Transverse colon (tissue), 4 donors: ENCODE results near the gene SIAE. TPM values are rescaled to one million over a fixed set of nuclear protein-coding genes. Genes with fewer than 3 reads are reported as not detected.

Experiments used
- DNase-seq: peaks from one replicate; pipeline ENCODE4 v3.0.0-alpha.2; 2019
- H3K27ac ChIP-seq, 4 donors: fragments of 200-600 bp; sonication (generic); 2 replicates each; pipeline ENCODE4 v1.5.1; 2016 to 2018; ENCODE audit warnings: inconsistent platforms in 4 of 4
- H3K27me3 ChIP-seq: fragments of 200-600 bp; sonication (generic); 2 replicates; pipeline ENCODE4 v1.5.1; 2017; ENCODE audit warnings: inconsistent platforms
- H3K36me3 ChIP-seq, 4 donors: fragments of 200-600 bp; sonication (generic); 2 replicates each; pipeline ENCODE4 v1.5.1; 2017 to 2019; ENCODE audit warnings: inconsistent platforms in 4 of 4
- H3K4me1 ChIP-seq, 4 donors: fragments of 200-600 bp; sonication (generic); 2 replicates each; pipeline ENCODE4 v1.5.1; 2017 to 2020; ENCODE audit warnings: inconsistent platforms in 4 of 4
- H3K4me3 ChIP-seq, 4 donors: fragments of 200-600 bp; sonication (generic); 1 replicate in 1 of 4; 2 replicates in 3 of 4; pipeline versions ENCODE4 v1.5.1 to v1.6.1; 2017 to 2019; ENCODE audit warnings: inconsistent platforms in 4 of 4
- H3K9me3 ChIP-seq, 2 donors: fragments of 200-600 bp; sonication (generic); 2 replicates each; pipeline ENCODE4 v1.5.1; 2017 to 2019; ENCODE audit warnings: inconsistent platforms in 2 of 2
- EP300 ChIP-seq: sonication (generic); formaldehyde crosslinking; IDR thresholded peaks from one replicate; pipeline ENCODE4 v1.6.1; 2017; ENCODE audit warnings: antibody characterized with exemption, low read depth
- POLR2A ChIP-seq: fragments of 450-650 bp; IDR thresholded peaks from one replicate; pipeline ENCODE4 v1.6.1; 2016; ENCODE audit warnings: antibody characterized with exemption, mild to moderate bottlenecking, moderate library complexity
- POLR2AphosphoS5 ChIP-seq, 3 donors: sonication (generic); formaldehyde crosslinking; IDR thresholded peaks; one replicate each; pipeline ENCODE4 v1.6.1; 2016; ENCODE audit warnings: antibody characterized with exemption in 3 of 3
- WGBS, 2 donors: methylation state at CpG; one replicate each; pipeline ENCODE4 v1.1.5; 2018; ENCODE audit warnings: low coverage in 1 of 2; 5-methylcytosine and 5-hydroxymethylcytosine counted together
- in situ Hi-C, 4 donors: fragments of 200-750 bp; cut with MboI; loops; one replicate each; pipeline versions ENCODE4 v1.15.0 to v1.15.1; 2017; ENCODE audit warnings: low sequenced_read_pairs in 3 of 4, low pct_ligation_motif_present in 1 of 4, low pct_unique_long_range_greater_than_20kb in 1 of 4
- intact Hi-C: fragments of 100-400 bp; cut with DNase I; formaldehyde crosslinking; loops from one replicate; pipeline ENCODE4 v1.15.1; 2023; ENCODE audit warnings: low total_unique reads
- total RNA-seq, 4 donors: library from RNA; depleted of rRNA; stranded (reverse); fragments of >200 nt; gene quantifications; one replicate each; pipeline ENCODE4 v1.1.0, GENCODE V29; 2016
- TF ChIP-seq, protein P1 (sequence below), 5 experiments: fragments of 200-600 bp in 3 of 5; fragments of 450-650 bp in 2 of 5; sonication (generic) in 3 of 5; IDR thresholded peaks; 1 replicate in 2 of 5; 2 replicates in 3 of 5; pipeline ENCODE4 v1.5.1; 2016 to 2017; ENCODE audit warnings: antibody characterized with exemption in 5 of 5, inconsistent platforms in 3 of 5, mild to moderate bottlenecking in 2 of 5, moderate library complexity in 1 of 5

The SIAE gene
- total RNA-seq, 4 donors from 2014 or later = 38.4 to 183 (median 81.2) TPM

- intact Hi-C loops = no loop called here
- Histone ChIP-seq H3K36me3 (peaks cover 0 to 14% (median 2%) of the 10 kb centered on the region in 4 donors), H3K4me1 (no peaks in the 10 kb centered on the region), H3K4me3 (no peak overlapping the region), H3K9me3 (no peaks in the 10 kb centered on the region), H3K27me3 (no peaks in the 10 kb centered on the region), H3K27ac (no peak overlapping the region)
- in situ Hi-C loops = loop anchor here in 2 of 4 donors (25.0 kb wide), 2 partner anchors 103 to 178 kb away; partner anchors contain the start of genes ESAM (in 1 of the 2) and VSIG2 (in 1 of the 2)
- no peak for DNase-seq
- WGBS, 2 donors = 80 to 91% methylated on average over 1 of the region's 1 CpG
- TF ChIP-seq EP300 = no peak
- no peak for TF ChIP-seq POLR2A
- TF ChIP-seq, protein P1, sequence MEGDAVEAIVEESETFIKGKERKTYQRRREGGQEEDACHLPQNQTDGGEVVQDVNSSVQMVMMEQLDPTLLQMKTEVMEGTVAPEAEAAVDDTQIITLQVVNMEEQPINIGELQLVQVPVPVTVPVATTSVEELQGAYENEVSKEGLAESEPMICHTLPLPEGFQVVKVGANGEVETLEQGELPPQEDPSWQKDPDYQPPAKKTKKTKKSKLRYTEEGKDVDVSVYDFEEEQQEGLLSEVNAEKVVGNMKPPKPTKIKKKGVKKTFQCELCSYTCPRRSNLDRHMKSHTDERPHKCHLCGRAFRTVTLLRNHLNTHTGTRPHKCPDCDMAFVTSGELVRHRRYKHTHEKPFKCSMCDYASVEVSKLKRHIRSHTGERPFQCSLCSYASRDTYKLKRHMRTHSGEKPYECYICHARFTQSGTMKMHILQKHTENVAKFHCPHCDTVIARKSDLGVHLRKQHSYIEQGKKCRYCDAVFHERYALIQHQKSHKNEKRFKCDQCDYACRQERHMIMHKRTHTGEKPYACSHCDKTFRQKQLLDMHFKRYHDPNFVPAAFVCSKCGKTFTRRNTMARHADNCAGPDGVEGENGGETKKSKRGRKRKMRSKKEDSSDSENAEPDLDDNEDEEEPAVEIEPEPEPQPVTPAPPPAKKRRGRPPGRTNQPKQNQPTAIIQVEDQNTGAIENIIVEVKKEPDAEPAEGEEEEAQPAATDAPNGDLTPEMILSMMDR (IDR thresholded peaks at IDR 0.05) = no peak
- TF ChIP-seq POLR2AphosphoS5 (IDR thresholded peaks at IDR 0.05) = no peak
These were observed 14.6 kb downstream of the SIAE start for GRCh38 chr11:124658986-124659385.

DNA sequence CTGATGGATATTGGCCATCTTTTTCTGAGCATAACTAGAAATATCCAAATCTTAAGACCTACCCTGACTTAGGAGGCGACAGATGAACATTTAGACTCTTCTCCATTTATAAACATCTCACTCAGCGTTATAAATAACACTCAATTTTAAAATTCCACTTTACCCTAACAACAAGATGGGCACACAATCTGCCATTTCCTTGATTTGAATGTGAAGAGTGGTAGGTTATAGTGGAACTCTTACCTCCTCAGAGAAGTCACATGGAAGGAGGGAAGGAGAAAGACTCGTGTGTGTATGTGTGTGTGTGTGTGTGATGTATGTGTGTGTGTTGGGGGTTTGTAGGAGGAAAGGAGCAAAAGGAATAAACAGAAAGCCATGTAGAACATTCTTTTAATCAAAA lies 15.0 kb downstream of the SIAE start:
- Histone ChIP-seq H3K4me3 (no peak overlapping the region), H3K36me3 (peaks cover 0 to 16% (median 0%) of the 10 kb centered on the region in 4 donors), H3K27ac (no peak overlapping the region), H3K9me3 (no peaks in the 10 kb centered on the region), H3K27me3 (no peaks in the 10 kb centered on the region), H3K4me1 (no peaks in the 10 kb centered on the region)
- DNase-seq = no peak
- TF ChIP-seq POLR2A (no peak), EP300 (no peak), POLR2AphosphoS5 (IDR thresholded peaks at IDR 0.05) (no peak)
- TF ChIP-seq, protein P1 (IDR thresholded peaks at IDR 0.05) = no peak
- 85 to 100% methylated on average over 2 to 3 of the region's 3 CpGs for WGBS, 2 donors
- in situ Hi-C loops (loop anchor here in 2 of 4 donors (25.0 kb wide), 2 partner anchors 104 to 179 kb away; partner anchors contain the start of genes ESAM (in 1 of the 2) and VSIG2 (in 1 of the 2)), intact Hi-C loops (no loop called here)

- H3K36me3 ChIP-seq = peaks cover 0 to 16% (median 2%) of the 10 kb centered on the region in 4 donors
- 67 to 75% methylated on average over 3 to 5 of the region's 5 CpGs for WGBS, 2 donors
- in situ Hi-C loops = loop anchor here in 2 of 4 donors (25.0 kb wide), 2 partner anchors 104 to 179 kb away; partner anchors contain the start of genes ESAM (in 1 of the 2) and VSIG2 (in 1 of the 2)
- H3K9me3 ChIP-seq = no peaks in the 10 kb centered on the region
- H3K4me3 ChIP-seq = no peak overlapping the region
- no peak for TF ChIP-seq EP300
- TF ChIP-seq, protein P1 (IDR thresholded peaks at IDR 0.05) = no peak
- TF ChIP-seq POLR2AphosphoS5 (IDR thresholded peaks at IDR 0.05) = no peak
- TF ChIP-seq POLR2A = no peak
- intact Hi-C loops = no loop called here
- no peak for DNase-seq
- no peaks in the 10 kb centered on the region for H3K4me1 ChIP-seq
- no peaks in the 10 kb centered on the region for H3K27me3 ChIP-seq
- H3K27ac ChIP-seq = no peak overlapping the region
These were observed 15.6 kb downstream of the SIAE start for GRCh38 chr11:124657904-124658303.

DNA sequence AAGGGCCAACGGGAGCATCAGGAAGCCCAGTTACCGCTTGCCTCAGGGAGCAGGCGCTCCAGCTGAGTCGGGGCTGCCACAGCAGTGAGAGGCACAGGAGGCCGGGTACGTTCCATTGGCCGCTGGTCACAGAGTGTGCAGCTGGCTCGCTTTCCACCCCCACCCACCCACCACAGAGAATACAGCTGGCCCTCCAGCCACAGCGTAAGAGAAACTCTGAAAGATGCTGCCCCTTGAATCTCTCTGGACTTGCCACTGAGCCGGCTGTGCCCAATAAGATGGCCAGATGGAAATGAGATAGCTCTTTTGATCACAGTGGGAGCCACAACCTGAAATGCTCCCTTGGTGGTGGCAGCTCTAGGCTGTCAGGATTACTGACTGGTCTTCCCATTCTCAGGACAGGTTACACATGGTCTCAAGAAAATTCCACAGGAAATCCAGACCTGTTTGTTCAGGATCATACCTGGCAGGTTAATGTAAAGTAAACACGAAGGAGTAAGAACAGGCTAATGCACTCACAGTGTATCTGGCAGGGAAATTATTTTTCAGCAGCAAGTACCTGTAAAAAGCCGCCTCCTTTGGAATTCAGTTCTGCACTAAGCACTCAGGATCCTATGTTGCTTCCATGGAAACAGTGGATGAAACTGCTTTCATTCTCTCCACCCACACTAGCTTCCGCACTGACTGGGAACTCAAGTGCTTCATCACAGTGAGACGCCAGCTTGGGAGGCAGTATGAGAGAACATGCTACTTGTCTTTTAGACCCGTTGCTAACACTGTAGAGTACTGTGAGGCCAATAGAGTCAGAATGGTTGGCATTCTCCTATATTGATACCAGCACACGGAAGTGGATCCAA lies 16.5 kb downstream of the SIAE start:
- Histone ChIP-seq H3K9me3 (no peaks in the 10 kb centered on the region), H3K27ac (no peak overlapping the region), H3K4me3 (no peak overlapping the region), H3K27me3 (no peaks in the 10 kb centered on the region), H3K4me1 (no peaks in the 10 kb centered on the region), H3K36me3 (peaks cover 0 to 16% (median 5%) of the 10 kb centered on the region in 4 donors)
- 85 to 88% methylated on average over 3 to 16 of the region's 16 CpGs for WGBS, 2 donors
- TF ChIP-seq EP300 (no peak), POLR2A (no peak), POLR2AphosphoS5 (IDR thresholded peaks at IDR 0.05) (no peak)
- TF ChIP-seq, protein P1 (IDR thresholded peaks at IDR 0.05) = no peak
- intact Hi-C loops (no loop called here), in situ Hi-C loops (loop anchor here in 2 of 4 donors (25.0 kb wide), 2 partner anchors 105 to 180 kb away; partner anchors contain the start of genes ESAM (in 1 of the 2) and VSIG2 (in 1 of the 2))
- no peak for DNase-seq
